Activated T-helper 1 cell treated with anti-CD3 and anti-CD28 coated beads, Interleukin-12 subunit alpha, Interleukin-12 subunit beta, Interleukin-2, Interleukin-4 antibody, amounts not matched to agents 30 ng/mL and 10 ng/mL and 1 ng/mL, durations not matched to agents 14 hours and 24 hours and 36 hours (primary cell): ENCODE results near the gene CTXN1. TPM values are rescaled to one million over a fixed set of nuclear protein-coding genes. Genes with fewer than 3 reads are reported as not detected.
"Not testable (repeated sequence)": the region's sequence is repeated elsewhere in the genome, so short reads cannot be mapped to it uniquely, and the experiment has no call there.

Experiments used
- DNase-seq: peaks from one replicate; pipeline ENCODE4 v3.0.0; 2021; ENCODE audit warnings: low spot score
- H3K27ac Mint-ChIP-seq: one replicate; pipeline ENCODE4 v1.8.0; 2021; ENCODE audit warnings: mild to moderate bottlenecking, mixed read lengths
- H3K27me3 Mint-ChIP-seq: one replicate; pipeline ENCODE4 v1.8.0; 2022; ENCODE audit warnings: mild to moderate bottlenecking, moderate library complexity, mixed read lengths; ENCODE audit not compliant: insufficient read depth
- H3K36me3 Mint-ChIP-seq: one replicate; pipeline ENCODE4 v1.8.0; 2021; ENCODE audit warnings: low read depth, mixed read lengths
- H3K4me1 Mint-ChIP-seq: one replicate; pipeline ENCODE4 v1.8.0; 2021; ENCODE audit warnings: low read depth, mixed read lengths
- H3K4me3 Mint-ChIP-seq: one replicate; pipeline ENCODE4 v1.8.0; 2021; ENCODE audit warnings: mild to moderate bottlenecking, moderate library complexity, mixed read lengths
- H3K9me3 Mint-ChIP-seq: one replicate; pipeline ENCODE4 v1.8.0; 2021; ENCODE audit warnings: mixed read lengths
- intact Hi-C: fragments of 100-400 bp; cut with micrococcal nuclease; formaldehyde crosslinking; loops from one replicate; pipeline ENCODE4 v1.15.1; 2024
- total RNA-seq: library from RNA; stranded (reverse); gene quantifications from 2 replicates; pipeline ENCODE4 v1.2.3, GENCODE V29; 2022

The CTXN1 gene
- total RNA-seq, 1 donor from 2014 or later, result 2.6 TPM

GRCh38 chr19:7919610-7920518, 6.1 kb downstream of the CTXN1 start, which contains the start of gene SNAPC2:
Gene SNAPC2 (plus strand): TSS chr19:7920338. CDS start chr19:7920367, 29 bp downstream.
- Mint-ChIP-seq H3K27ac (peak within 1 kb of the TSS; percentile 93), H3K9me3 (no peaks in the 10 kb centered on the region), H3K27me3 (peaks cover 18% of the 10 kb centered on the region), H3K36me3 (peaks cover 2% of the 10 kb centered on the region), H3K4me3 (peak within 1 kb of the TSS; percentile 86), H3K4me1 (peaks cover 22% of the 10 kb centered on the region)
- intact Hi-C loops, result loop anchor here (1.0 to 2.0 kb wide), 8 partner anchors 17 to 723 kb away; partner anchors contain the start of genes MAP2K7, STXBP2 and TIMM44
- DNase-seq, result peak; percentile 96

- Mint-ChIP-seq H3K27me3 (peaks cover 15% of the 10 kb centered on the region), H3K27ac (no peak overlapping the region), H3K4me1 (peaks cover 22% of the 10 kb centered on the region), H3K36me3 (peaks cover 2% of the 10 kb centered on the region), H3K9me3 (no peaks in the 10 kb centered on the region), H3K4me3 (peak overlapping the region; percentile 86)
- DNase-seq, result no peak
- intact Hi-C loops, result no loop called here
These were observed 7.1 kb downstream of the CTXN1 start for GRCh38 chr19:7918615-7919421.

- H3K9me3 Mint-ChIP-seq, DNase-seq, intact Hi-C loops, H3K27ac Mint-ChIP-seq, H3K36me3 Mint-ChIP-seq: not testable (repeated sequence)
- Mint-ChIP-seq H3K4me3 (peak overlapping the region; percentile 49), H3K4me1 (peaks cover 22% of the 10 kb centered on the region), H3K27me3 (peaks cover 15% of the 10 kb centered on the region)
These were observed 7.8 kb downstream of the CTXN1 start for GRCh38 chr19:7918062-7918614.

GRCh38 chr19:7917267-7918061, 8.5 kb downstream of the CTXN1 start:
- Mint-ChIP-seq H3K27me3 (peaks cover 15% of the 10 kb centered on the region), H3K4me1 (peaks cover 22% of the 10 kb centered on the region), H3K27ac (no peak overlapping the region), H3K36me3 (peaks cover 9% of the 10 kb centered on the region), H3K9me3 (no peaks in the 10 kb centered on the region), H3K4me3 (peak overlapping the region; percentile 85)
- DNase-seq, result peak; percentile 55
- intact Hi-C loops, result no loop called here

GRCh38 chr19:7916955-7917266, 9.0 kb downstream of the CTXN1 start:
- no peak for DNase-seq
- Mint-ChIP-seq H3K27ac (peak overlapping the region; percentile 63), H3K4me1 (peaks cover 18% of the 10 kb centered on the region), H3K4me3 (peak overlapping the region; percentile 85), H3K27me3 (peaks cover 15% of the 10 kb centered on the region), H3K9me3 (no peaks in the 10 kb centered on the region), H3K36me3 (peaks cover 11% of the 10 kb centered on the region)
- intact Hi-C loops, result no loop called here

GRCh38 chr19:7916103-7916954, 9.6 kb downstream of the CTXN1 start:
- intact Hi-C loops, result no loop called here
- Mint-ChIP-seq H3K4me3 (peak overlapping the region; percentile 85), H3K27me3 (peaks cover 15% of the 10 kb centered on the region), H3K36me3 (peaks cover 13% of the 10 kb centered on the region), H3K27ac (peak overlapping the region; percentile 44), H3K4me1 (peaks cover 17% of the 10 kb centered on the region), H3K9me3 (no peaks in the 10 kb centered on the region)
- peak; percentile 75 for DNase-seq

- peaks cover 15% of the 10 kb centered on the region for H3K27me3 Mint-ChIP-seq
- intact Hi-C loops, result no loop called here
- H3K36me3 Mint-ChIP-seq, result peaks cover 18% of the 10 kb centered on the region
- peaks cover 10% of the 10 kb centered on the region for H3K4me1 Mint-ChIP-seq
- DNase-seq, result no peak
- H3K4me3 Mint-ChIP-seq, result peak overlapping the region; percentile 72
- H3K9me3 Mint-ChIP-seq, result no peaks in the 10 kb centered on the region
- H3K27ac Mint-ChIP-seq, result peak overlapping the region; percentile 58
These were observed 10.5 kb downstream of the CTXN1 start for GRCh38 chr19:7915250-7916102.

GRCh38 chr19:7914598-7915045, 11.3 kb downstream of the CTXN1 start, which contains the start of gene TGFBR3L:
Gene TGFBR3L (plus strand): TSS chr19:7914830.
- Mint-ChIP-seq H3K27ac (peak within 1 kb of the TSS; percentile 58), H3K27me3 (peaks cover 11% of the 10 kb centered on the region), H3K4me1 (peaks cover 4% of the 10 kb centered on the region), H3K9me3 (no peaks in the 10 kb centered on the region), H3K36me3 (peaks cover 17% of the 10 kb centered on the region), H3K4me3 (peak within 1 kb of the TSS; percentile 72)
- no peak for DNase-seq
- intact Hi-C loops, result no loop called here

- H3K36me3 Mint-ChIP-seq, result peaks cover 17% of the 10 kb centered on the region
- no peaks in the 10 kb centered on the region for H3K4me1 Mint-ChIP-seq
- no peak for DNase-seq
- H3K27me3 Mint-ChIP-seq, result peaks cover 10% of the 10 kb centered on the region
- intact Hi-C loops, result no loop called here
- H3K4me3 Mint-ChIP-seq, result no peak overlapping the region
- no peaks in the 10 kb centered on the region for H3K9me3 Mint-ChIP-seq
- no peak overlapping the region for H3K27ac Mint-ChIP-seq
These were observed 11.8 kb downstream of the CTXN1 start for GRCh38 chr19:7914099-7914498.

GRCh38 chr19:7913652-7914051, 12.3 kb downstream of the CTXN1 start:
- H3K36me3 Mint-ChIP-seq, result peaks cover 17% of the 10 kb centered on the region
- H3K4me1 Mint-ChIP-seq, result no peaks in the 10 kb centered on the region
- H3K4me3 Mint-ChIP-seq, result no peak overlapping the region
- H3K27ac Mint-ChIP-seq, result no peak overlapping the region
- intact Hi-C loops, result no loop called here
- H3K9me3 Mint-ChIP-seq, result no peaks in the 10 kb centered on the region
- peaks cover 10% of the 10 kb centered on the region for H3K27me3 Mint-ChIP-seq
- DNase-seq, result no peak
